WERI-Rb-1 (cell line): ENCODE results near the gene SQSTM1.

ENCODE experiments used
- DNase-seq: peaks from one replicate; pipeline ENCODE4 v3.0.0-alpha.2; 2020
- H3K27ac ChIP-seq: fragments of 250-450 bp; sonication (Bioruptor Pico); 2 replicates; pipeline ENCODE4 v1.5.1; 2020; ENCODE audit warnings: mild to moderate bottlenecking, moderate library complexity
- H3K27me3 ChIP-seq: fragments of 250-450 bp; sonication (Bioruptor Pico); 2 replicates; pipeline ENCODE4 v1.5.1; 2021; ENCODE audit warnings: mild to moderate bottlenecking, low read depth, moderate library complexity; ENCODE audit not compliant: insufficient read depth, severe bottlenecking
- H3K36me3 ChIP-seq: fragments of 250-450 bp; sonication (Bioruptor Pico); 2 replicates; pipeline ENCODE4 v1.5.1; 2020; ENCODE audit warnings: mild to moderate bottlenecking, moderate library complexity
- H3K4me3 ChIP-seq: 2 replicates; pipeline ENCODE4 v1.5.1; 2011; ENCODE audit warnings: low read depth, mild to moderate bottlenecking, control low read depth, low read length
- H3K9me3 ChIP-seq: fragments of 250-450 bp; sonication (Bioruptor Pico); 2 replicates; pipeline ENCODE4 v1.5.1; 2021; ENCODE audit warnings: mild to moderate bottlenecking, moderate library complexity; ENCODE audit not compliant: severe bottlenecking
- TF ChIP-seq, protein P1 (sequence below): IDR thresholded peaks from 2 replicates; pipeline ENCODE4 v1.5.1; 2011; ENCODE audit warnings: low read depth, mild to moderate bottlenecking, control low read depth, inconsistent platforms, low read length

SQSTM1 gene

DNA sequence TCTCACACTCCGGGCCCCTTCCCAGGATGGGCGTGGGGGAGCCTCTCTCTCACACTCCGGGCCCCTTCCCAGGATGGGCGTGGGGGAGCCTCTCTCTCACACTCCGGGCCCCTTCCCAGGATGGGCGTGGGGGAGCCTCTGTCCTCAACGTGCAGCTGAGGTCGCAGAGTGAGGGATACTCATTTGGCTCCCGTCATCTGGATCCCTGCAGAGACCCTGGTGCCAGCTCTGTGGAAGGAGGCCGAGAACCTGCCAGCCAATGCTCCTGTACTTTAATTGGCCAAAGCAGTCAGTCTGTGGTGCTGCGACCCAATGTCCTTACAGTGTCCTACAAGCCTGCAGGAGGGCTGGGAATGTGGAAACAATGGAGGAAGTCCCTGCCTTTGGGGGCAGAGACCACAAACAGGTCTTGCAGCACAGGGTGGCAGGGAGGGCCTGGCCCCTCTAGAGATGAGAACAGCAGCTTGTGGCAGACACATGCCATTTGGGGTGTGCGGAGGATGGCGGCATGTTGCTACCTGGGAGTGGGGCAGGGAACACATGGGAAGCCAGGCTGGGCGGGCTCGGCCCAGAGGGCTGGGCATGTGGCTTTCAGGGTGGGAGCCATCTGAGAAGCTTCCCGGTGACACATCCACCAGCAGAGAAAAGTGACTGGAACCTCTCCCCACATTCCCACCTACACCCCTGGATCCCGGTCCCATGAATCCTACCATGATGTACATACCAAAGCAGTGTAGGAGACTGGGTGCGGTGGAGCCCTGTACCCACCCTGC lies 51.5 kb downstream of the SQSTM1 start:
- H3K36me3 ChIP-seq: peaks cover 4% of the 10 kb centered on the region; the same call in 1 of the 2 replicates
- no peaks in the 10 kb centered on the region for H3K27me3 ChIP-seq
- no peaks in the 10 kb centered on the region for H3K9me3 ChIP-seq
- H3K27ac ChIP-seq: no peak overlapping the region
- TF ChIP-seq, protein P1, sequence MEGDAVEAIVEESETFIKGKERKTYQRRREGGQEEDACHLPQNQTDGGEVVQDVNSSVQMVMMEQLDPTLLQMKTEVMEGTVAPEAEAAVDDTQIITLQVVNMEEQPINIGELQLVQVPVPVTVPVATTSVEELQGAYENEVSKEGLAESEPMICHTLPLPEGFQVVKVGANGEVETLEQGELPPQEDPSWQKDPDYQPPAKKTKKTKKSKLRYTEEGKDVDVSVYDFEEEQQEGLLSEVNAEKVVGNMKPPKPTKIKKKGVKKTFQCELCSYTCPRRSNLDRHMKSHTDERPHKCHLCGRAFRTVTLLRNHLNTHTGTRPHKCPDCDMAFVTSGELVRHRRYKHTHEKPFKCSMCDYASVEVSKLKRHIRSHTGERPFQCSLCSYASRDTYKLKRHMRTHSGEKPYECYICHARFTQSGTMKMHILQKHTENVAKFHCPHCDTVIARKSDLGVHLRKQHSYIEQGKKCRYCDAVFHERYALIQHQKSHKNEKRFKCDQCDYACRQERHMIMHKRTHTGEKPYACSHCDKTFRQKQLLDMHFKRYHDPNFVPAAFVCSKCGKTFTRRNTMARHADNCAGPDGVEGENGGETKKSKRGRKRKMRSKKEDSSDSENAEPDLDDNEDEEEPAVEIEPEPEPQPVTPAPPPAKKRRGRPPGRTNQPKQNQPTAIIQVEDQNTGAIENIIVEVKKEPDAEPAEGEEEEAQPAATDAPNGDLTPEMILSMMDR: no peak
- no peak overlapping the region for H3K4me3 ChIP-seq
- no peak for DNase-seq

DNA sequence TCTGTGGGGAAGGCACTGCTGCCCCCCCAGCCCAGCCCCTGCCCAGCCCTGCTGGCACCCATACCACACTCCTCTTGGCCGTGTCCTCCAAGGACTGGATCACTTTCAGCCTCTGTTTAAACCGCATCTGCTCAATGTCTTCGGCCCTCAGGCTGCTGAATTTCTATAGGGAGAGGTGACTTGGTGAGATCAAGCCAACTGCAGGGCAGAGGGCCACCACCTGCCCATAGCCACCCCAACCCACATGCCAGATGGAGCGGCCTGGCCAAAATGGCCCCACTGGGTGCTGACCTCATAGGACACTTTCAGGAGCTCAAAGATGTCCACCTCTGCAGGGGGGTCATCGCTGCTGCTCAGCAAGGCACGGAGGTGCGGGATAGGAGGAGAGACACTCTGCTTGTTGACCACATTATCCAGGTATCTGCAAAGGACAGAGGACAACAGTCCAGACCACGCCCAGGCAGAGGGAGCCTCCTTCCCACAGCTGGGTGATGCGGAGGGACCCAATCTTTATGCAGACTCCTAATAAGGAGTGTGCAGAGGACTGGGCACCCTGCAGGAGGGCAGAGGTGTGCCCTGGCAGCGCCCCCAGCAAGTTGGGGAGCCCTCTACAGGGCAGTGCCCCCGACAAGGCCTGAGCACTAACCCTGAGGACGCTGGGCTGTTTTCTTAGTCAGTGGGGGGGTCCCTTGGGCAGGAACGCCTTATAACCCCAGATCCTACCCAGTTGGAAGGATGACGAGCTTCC lies 52.3 kb downstream of the SQSTM1 start:
- Histone ChIP-seq H3K36me3 (peaks cover 4% of the 10 kb centered on the region; the same call in 1 of the 2 replicates), H3K27ac (no peak overlapping the region), H3K4me3 (no peak overlapping the region), H3K27me3 (no peaks in the 10 kb centered on the region), H3K9me3 (no peaks in the 10 kb centered on the region)
- DNase-seq: no peak
- TF ChIP-seq, protein P1: no peak

DNA sequence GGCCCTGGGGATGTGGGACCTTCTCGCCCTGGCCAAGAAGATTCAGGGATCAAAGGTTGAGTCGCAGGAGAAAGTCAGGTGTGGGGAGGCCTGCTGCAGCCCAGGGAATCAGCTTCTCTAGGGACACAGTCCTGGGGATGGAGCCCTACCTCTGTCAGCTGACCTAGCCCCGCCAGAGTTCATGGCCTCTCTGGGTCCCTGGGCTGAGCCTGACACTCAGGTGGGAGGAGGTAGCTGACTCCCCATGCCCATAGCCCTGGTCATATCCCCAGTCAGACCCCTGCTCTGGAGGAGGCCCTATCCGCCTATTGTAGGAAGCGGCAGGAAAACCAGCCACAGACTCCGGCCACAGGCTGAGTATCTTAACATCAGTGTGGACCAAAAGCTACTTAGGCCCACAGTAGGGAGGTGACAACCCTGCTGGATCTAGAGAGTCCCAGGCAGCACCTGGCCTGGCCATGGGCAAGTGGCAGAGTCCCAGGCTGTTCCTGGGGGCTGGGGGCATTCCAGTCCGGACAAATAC lies 52.9 kb downstream of the SQSTM1 start:
- Histone ChIP-seq H3K4me3 (no peak overlapping the region), H3K27me3 (no peaks in the 10 kb centered on the region), H3K36me3 (peaks cover 4% of the 10 kb centered on the region; the same call in 1 of the 2 replicates), H3K9me3 (no peaks in the 10 kb centered on the region), H3K27ac (no peak overlapping the region)
- TF ChIP-seq, protein P1: no peak
- no peak for DNase-seq

DNA sequence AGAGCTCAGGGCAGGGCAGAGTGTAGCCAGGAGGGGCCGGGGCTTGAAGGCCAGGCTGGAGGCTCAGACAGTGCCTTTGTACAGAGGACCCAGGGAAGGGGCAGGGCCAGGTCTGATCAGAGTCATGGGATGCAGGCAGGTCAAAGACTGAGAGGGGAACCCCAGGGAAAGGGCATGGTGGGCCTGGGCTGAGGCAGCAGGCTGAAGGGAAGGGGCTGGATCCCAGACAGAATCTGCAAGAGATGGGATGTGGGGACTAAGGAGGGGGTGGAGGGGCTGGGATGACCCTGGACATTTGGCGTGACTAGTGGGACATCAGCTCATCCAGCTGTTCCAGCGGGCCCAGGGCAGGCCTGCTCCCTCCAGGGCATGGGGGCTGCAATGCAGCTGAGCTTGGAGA lies 53.4 kb downstream of the SQSTM1 start:
- Histone ChIP-seq H3K36me3 (peaks cover 4% of the 10 kb centered on the region; the same call in 1 of the 2 replicates), H3K27me3 (no peaks in the 10 kb centered on the region), H3K27ac (no peak overlapping the region), H3K9me3 (no peaks in the 10 kb centered on the region), H3K4me3 (no peak overlapping the region)
- TF ChIP-seq, protein P1: no peak
- DNase-seq: no peak

DNA sequence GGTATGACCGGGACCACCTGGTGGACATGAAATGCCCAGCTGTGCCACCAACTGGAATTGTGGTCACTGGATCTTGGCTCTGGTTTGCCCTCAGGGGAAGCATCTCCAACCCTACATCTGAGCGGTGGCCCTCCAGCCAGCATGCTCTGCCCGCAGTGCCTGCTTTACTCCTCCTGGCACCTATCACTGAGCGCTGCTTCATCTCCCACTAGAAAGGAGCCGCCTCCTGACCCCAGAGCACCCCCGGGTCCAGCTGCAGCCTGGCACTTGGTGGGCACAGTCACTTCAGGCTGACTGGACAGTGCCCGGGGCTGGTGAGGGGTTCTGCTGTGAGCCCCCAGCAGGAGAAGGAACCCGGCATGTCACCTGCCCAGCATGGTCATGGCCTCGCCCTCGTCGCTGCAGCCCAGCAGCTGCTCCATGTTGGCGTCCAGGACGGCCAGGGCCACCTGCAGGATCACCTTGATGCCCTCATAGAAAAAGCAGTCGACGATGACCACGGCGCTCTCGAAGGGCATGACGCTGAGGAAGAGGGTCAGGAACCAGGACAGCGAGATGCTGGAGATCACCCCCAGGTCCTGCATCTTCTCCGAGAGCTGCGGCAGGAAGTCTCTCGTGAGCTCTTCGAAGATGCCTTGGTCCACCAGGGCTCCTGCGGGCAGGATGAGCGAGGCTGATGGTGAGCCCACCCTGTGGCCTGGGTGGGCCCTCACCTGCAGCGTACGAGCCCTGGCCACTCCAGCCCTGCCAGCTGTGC lies 54.0 kb downstream of the SQSTM1 start:
- Histone ChIP-seq H3K4me3 (no peak overlapping the region), H3K9me3 (no peaks in the 10 kb centered on the region), H3K27ac (no peak overlapping the region), H3K27me3 (no peaks in the 10 kb centered on the region), H3K36me3 (peaks cover 4% of the 10 kb centered on the region; the same call in 1 of the 2 replicates)
- TF ChIP-seq, protein P1: no peak
- no peak for DNase-seq
